Measurements from ENCODE around the gene GDA. TPM values are rescaled to one million over a fixed set of nuclear protein-coding genes. Genes with fewer than 3 reads are reported as not detected.
"Not testable (repeated sequence)": the region's sequence is repeated elsewhere in the genome, so short reads cannot be mapped to it uniquely, and the experiment has no call there.

The GDA gene
- total RNA-seq, 1 donor from 2014 or later: 1.5 TPM

DNA sequence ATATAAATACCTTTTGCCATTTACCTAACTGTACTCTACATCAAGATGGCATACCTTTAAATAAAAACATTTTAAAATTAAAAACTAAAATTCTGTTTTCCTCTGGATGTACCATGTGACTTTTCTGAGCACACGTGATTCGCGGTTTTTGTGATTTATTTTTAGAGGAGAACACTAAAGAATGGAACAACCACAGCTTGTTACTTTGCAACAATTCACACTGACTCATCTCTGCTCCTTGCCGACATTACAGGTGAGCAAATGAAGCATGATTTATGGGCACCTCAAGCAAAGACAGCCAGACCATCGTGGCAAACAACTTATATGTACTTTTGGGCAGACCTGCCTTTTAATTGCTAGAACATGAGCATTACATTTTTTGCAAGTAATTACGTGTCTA lies 61.3 kb downstream of the GDA start:
- DNase-seq: no peak

DNA sequence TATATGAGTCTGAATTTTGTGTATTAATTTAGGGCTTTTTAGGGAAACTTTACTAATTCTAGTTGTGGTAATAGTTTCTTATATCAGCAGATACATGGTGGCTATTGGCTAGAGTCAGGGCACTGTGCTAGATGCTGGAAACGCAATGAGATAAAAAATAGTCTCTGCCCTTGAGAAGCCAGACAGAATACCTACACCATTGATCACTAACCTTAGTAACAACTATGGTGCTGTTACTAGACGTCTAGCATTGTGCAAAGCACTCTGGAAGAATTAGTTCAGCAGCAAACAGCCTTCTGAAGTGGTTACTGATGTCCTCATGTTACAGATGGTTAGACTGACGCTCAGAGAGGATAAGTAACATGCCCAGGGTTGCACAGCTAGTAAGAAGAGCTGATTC lies 61.8 kb downstream of the GDA start:
- no peak for DNase-seq

DNA sequence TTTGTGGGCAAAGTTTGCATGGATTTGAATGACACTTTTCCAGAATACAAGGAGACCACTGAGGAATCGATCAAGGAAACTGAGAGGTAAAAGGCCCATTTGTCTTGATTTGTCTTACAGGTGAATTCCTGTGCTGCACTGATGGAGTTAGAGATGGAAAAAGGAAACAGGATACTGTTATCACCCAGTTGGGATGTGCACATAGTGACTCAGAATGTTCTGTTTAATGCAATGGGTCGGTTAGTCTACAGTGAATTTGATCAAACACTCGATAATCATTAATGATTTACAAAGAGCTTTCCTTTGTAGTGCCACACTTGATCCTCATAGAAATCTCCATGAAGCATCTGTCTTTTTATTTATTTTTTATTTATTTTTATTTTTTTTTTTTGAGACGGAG lies 64.7 kb downstream of the GDA start:
- no peak for DNase-seq

- DNase-seq: no peak
Observed at GRCh38 chr9:72217306-72217842, 68.1 kb downstream of the GDA start.

GRCh38 chr9:72220589-72220988 lies 71.3 kb downstream of the GDA start:
- no peak for DNase-seq

DNA sequence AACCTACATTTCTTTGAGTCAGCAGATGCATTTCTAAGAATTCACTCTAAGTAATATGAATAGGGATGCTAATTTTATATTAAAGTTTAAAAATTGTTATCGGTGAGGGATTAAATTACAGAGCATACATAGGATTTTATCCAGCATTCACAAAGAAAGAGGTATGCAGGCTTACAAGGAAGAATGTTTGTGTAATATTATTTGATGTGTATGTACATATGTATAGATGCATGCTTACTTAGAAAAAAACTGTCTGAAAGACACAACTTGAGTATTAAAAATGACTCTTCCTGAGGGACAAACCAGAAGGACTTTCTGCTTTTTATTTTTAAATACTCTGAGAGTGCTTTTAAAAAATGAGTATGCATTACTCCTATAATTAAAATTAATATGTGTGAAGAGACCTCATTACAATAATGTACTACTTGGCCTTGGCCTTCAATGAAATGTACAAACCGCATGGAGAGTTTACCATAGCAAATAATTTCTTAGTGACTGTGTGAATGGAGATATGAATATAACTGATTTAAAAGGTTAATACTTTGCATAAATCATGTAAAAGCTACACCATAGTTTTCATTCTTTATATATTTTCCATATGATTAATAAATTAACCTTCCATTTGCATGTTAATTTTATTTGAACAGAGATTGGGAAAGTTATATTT lies 77.0 kb downstream of the GDA start:
- DNase-seq: no peak

DNA sequence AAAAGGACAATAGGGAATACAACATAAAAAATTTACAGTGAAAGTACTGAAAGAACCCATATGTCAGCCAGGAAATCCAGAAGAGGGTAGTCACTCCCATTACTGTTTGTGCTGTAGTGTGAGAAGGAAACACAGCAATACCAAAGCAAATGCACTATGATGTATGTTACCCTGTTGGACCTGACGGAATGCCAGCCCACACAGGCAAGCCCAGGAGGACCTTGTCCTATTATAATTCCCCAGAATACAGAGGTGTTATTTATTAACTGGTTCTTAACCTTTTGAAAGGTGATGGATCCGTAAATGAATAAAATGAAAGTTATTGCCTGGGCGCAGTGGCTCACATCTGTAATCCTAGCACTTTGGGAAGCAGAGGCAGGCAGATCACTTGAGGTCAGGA lies 79.0 kb downstream of the GDA start:
- DNase-seq: no peak

DNA sequence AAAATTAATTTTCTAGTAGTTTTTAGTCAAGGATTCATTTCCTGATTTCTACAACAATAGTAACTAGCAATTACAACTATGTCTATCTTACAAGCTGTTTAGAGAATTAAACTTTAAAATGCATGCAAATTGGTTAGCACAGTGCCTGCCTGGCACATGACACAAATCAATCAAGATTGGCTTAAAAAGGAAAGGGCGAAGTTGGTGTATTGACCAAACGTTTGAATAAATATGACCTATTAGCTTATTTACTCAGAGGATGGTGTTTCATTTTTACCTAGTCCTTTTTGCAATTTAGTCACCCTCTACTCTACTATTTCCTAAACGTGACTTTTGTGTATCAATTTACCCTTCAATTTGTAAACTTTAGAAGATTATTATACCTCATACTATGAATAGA lies 83.5 kb downstream of the GDA start:
- no peak for DNase-seq

- no peak for DNase-seq
Observed at GRCh38 chr9:72247549-72247948, 98.3 kb downstream of the GDA start.

DNA sequence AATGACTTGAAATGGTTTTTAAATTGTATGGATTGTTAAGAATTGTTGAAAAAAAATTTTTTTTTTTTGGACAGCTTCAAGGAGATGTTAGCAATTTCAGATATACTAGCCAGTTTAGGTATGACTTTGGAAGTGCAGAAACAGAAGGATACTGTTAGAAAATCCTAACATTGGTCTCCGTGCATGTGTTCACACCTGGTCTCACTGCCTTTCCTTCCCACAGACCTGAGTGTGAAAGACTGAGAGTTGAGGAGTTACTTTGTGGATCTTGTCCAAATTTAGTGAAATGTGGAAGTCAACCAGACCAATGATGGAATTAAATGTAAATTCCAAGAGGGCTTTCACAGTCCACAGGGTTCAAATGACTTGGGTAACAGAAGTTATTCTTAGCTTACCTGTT lies 102.3 kb downstream of the GDA start:
- no peak for DNase-seq

DNA sequence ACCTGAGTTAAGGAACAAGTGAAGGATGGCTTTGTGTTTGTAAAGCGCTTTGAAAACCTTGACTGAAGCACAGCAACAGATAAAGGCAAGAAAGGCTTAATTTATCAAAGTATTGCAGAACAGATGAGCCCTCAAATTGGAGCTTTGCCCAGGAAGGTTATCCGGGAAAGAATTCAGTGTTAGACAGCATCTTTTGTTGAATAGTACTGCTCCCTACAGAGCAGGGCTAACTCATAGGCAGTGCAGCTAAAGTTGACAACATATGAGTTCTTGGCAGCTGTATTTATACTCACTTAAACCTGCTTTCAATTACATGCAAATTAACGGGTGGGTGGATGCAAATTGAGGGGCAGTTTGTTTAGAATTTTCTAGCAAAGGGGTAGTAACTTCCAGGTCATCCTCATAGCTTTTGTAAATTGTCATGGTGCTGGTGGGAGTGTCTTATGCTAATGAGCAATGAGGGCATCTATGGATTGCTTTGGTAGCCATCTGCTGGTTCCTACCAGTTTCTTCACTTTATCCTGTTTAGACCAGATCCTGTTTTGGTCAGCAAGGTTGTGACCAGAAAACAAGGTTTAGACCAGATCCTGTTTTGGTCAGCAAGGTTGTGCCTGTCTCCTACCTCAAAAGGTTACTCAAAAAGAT lies 105.8 kb downstream of the GDA start:
- DNase-seq: no peak

DNA sequence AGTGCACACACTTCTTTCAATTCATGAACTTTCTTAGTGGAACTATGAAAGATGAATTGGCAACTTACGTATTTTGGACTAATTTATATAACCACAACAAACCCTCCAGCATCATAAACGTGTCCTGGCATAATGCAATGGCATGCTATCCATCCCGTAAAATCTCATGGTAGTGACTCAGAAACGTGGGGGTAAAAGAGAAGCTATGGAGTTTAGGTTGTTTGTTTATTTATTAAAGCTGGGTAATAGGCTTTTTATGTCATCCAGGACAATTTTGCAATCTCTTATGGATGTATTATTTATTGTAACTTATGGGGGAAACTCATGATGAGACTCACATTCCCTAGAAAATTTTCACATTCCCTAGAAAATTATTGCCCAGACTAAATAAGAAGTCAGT lies 106.3 kb downstream of the GDA start:
- DNase-seq: no peak

DNA sequence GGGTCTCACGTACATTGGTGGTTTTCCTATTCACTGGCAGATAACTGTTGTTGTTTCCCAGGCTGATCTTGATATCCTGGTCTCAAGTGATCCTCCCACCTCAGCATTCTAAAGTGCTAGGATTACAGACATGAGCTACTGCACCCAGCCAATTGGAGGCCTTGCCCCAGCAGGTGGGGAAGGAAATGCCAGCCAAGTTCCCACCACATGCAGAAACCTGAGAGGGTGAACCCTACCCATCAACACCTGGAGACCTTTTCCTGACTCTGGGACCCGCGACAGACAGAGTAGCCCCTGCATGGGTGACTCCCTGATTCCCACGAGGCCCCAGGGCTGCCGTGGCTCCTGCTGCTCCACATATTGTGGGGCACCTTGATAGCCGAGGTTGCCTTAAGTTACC lies 107.7 kb downstream of the GDA start:
- DNase-seq: no peak

- no peak for DNase-seq
Observed at GRCh38 chr9:72257814-72258213, 108.6 kb downstream of the GDA start.

DNA sequence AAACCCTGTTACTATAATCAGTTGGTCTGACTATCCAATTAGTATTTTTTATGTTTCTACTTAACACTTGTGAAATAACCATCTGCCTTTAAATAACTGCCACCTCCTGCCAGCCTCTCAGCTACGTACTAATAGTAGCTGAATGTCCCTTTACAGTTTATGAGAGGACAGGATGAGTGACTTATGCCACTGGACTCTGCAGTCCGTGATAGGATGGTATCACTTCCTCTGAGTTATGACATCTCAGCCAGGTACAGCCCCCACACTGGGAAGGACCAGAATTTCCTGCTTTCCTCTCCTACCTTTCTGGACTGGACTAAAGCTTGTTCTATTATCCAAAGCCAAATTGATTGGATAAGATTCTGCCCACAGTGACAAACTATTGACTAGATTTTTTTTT lies 112.8 kb downstream of the GDA start:
- no peak for DNase-seq

- no peak for DNase-seq
Observed at GRCh38 chr9:72263572-72263971, 114.3 kb downstream of the GDA start.

DNA sequence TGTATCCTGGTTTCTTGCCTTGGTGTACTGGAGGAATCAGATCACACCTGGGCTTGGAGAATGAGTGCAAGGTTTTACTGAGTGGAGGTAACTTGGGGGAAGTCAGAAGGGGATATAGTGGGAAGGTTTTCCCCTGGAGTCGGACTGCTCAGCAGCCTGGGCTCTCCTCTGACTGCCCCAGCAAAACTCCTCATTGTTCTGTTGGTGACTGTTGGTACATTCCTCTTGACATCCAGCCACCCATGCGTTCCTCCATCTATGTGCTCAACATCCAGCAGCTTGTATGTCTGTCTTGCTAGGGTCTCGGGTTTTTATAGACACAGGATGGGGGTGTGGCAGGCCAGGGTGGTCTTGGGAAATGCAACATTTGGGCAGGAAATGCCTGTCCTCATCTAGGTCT lies 119.7 kb downstream of the GDA start:
- no peak for DNase-seq

GRCh38 chr9:72270359-72270758 lies 121.1 kb downstream of the GDA start:
- DNase-seq: not testable (repeated sequence)

- DNase-seq: peak; percentile 6
Observed at GRCh38 chr9:72271613-72272478, 122.6 kb downstream of the GDA start.

DNA sequence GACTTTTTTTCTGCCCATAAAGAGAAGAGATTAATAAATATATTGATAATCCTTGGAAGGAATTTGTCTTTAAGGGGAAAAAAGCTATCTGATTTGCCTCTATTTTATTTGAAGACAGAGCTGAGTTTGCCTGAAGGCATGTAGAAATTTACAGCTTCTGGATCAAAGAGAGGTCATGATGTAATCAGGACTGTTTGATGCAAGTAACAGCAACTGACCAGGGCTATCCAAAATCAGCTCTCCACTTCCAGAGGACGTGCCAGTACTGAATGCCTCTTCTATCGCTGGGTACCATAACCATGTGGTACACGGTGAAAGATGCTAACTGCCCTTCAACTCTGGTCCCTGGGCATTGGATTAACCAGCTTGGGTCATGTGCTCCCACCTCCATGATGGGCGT lies 125.2 kb downstream of the GDA start:
- DNase-seq: no peak

DNA sequence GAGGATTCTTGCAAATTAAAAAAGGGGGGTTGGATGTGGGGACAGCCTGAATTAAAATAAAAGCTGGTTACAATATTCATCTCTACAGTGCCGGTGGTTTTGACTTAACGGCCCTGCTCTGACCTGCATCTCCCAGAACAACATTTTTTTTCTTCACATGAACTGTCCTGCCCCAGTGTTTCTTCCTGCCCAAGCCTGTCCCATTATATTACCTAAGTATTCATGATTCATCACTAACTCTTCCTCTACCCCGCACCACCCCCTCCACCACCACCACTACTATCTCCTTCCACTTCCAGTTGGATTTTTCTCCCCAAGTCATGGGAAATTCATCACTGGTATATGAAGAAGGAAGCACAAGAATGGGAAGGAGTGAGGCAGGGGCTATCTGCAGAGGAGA lies 125.7 kb downstream of the GDA start:
- no peak for DNase-seq

DNA sequence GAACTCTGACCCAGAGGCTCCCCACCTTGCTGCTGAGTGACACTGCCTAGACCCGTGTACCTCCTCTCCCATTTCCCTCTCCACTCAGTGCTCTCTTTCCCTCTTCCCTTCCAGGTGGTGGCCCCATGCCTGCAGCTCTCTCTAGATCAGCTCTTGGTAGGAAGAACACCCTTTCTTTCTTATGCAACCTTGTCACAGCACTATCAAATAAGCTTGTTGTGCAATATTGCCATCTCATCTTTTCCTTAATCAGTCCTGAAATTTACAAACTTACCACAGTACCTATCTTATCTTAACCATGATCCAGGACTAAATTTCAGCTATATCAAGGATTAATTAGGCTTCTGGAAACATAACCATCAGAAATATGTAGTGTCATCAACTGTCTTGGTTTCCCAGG lies 127.2 kb downstream of the GDA start:
- DNase-seq: no peak

DNA sequence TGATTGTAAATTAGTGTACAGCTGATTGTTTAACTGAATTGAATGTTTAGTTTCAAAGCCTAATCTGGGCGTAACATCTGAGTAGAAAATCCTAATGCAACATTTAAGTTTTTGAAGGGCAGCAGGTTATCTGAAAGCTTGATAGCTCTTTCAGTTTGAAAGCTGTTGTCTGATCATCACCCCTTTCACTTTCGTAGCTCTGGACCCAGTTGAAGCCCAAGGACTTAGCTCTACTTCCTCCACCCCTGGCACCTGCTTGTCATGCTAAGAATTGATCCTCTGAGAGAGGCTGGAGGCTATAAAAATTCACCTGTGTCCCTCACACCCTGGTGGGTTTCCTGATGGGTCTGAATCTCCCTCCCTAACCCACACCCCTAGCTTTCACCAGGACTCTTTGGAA lies 129.7 kb downstream of the GDA start:
- no peak for DNase-seq

All from skin of body (tissue), 2 donors.